Pancreas (tissue), 10 donors: Measurements from ENCODE around the gene FGF12. TPM values are rescaled to one million over a fixed set of nuclear protein-coding genes. Genes with fewer than 3 reads are reported as not detected.

Experiments used
- ATAC-seq, 4 donors: fragments of 200-7000 bp; cut with Tn5 transposase; one replicate each; pipeline versions ENCODE4 v1.8.0 to v1.9.1; 2020; ENCODE audit warnings: mild to moderate bottlenecking in 4 of 4, moderate library complexity in 4 of 4
- DNase-seq, 6 donors: peaks; one replicate each; pipeline ENCODE4 v3.0.0-alpha.2; 2020
- FAIRE-seq: peaks from 2 replicates; lab custom pipeline; 2012; peaks lifted over from hg19 to GRCh38; lab: Jason Lieb, UNC
- H3K27ac ChIP-seq, 4 donors: fragments of 200-600 bp; sonication (generic); 1 replicate in 3 of 4; 2 replicates in 1 of 4; pipeline versions ENCODE4 v1.5.0 to v1.8.0; 2020
- H3K27me3 ChIP-seq, 4 donors: fragments of 200-600 bp; one replicate each; pipeline ENCODE4 v1.8.0; 2021
- H3K36me3 ChIP-seq, 3 donors: fragments of 200-600 bp; sonication (generic) in 1 of 3; one replicate each; pipeline versions ENCODE4 v1.5.0 to v1.8.0; 2020 to 2021
- H3K4me1 ChIP-seq, 3 donors: fragments of 200-600 bp; one replicate each; pipeline ENCODE4 v1.8.0; 2021
- H3K4me3 ChIP-seq, 4 donors: fragments of 200-600 bp; sonication (generic) in 2 of 4; one replicate each; pipeline versions ENCODE4 v1.5.0 to v1.8.0; 2020 to 2021
- H3K9me3 ChIP-seq, 4 donors: fragments of 200-600 bp; one replicate each; pipeline ENCODE4 v1.8.0; 2021
- CTCF ChIP-seq, 4 donors: fragments of 200-600 bp; sonication (generic) in 3 of 4; IDR thresholded peaks; one replicate each; pipeline versions ENCODE4 v1.5.0 to v1.8.0; 2021; ENCODE audit warnings: antibody characterized with exemption in 4 of 4
- WGBS, 2 donors: extraction: QIAGEN DNeasy Blood & Tissue Kit; methylation state at CpG; one replicate each; pipeline ENCODE4 v1.1.7; 2013; 5-methylcytosine and 5-hydroxymethylcytosine counted together
- intact Hi-C, 3 donors: fragments of 100-400 bp; cut with DNase I; formaldehyde crosslinking; loops; one replicate each; pipeline versions ENCODE4 v1.11.1 to v1.14.2; 2022
- polyA plus RNA-seq, 2 donors: library from polyadenylated mRNA; stranded (reverse); fragments of 200-250 nt; gene quantifications; one replicate each; pipeline ENCODE4 v1.2.3, GENCODE V29; 2013
- total RNA-seq, 6 donors: library from RNA; stranded (reverse); fragmentation: NEBNext Ultra II Directional in 4 of 6; extraction: Animal tissue kit (Norgen Biotek cat#: 25700) in 4 of 6; gene quantifications; one replicate each; pipeline versions ENCODE4 v1.2.1 to v1.2.4, GENCODE V29; 2021 to 2023
- donor health status: healthy with polysubstance abuse.
- donor health status: DM: no; HTN: no; CAD: no; lungs with moderate emphysema.
- donor health status: DM: no; HTN: no; CAD: no.
- donor health status: control.
- donor health status: control.
- donor health status: Bipolar disorder and iron deficiency.
- donor health status: DM: yes; HTN: yes; CAD: no.
- donor health status: DM: no; HTN: no; CAD: no.
- donor health status: DM: no; HTN: no; CAD: no.
- donor health status: DM: yes; HTN: yes; CAD: no.

The FGF12 gene
- total and polyA plus RNA-seq, 8 donors = 3.6 to 8.6 (median 6.4) TPM

- no peaks in the 10 kb centered on the region for H3K9me3 ChIP-seq
- H3K27ac ChIP-seq = no peak overlapping the region
- H3K36me3 ChIP-seq = no peaks in the 10 kb centered on the region
- intact Hi-C loops = no loop called here
- no peak for DNase-seq
- no peak for TF ChIP-seq CTCF (IDR thresholded peaks at IDR 0.05)
- no peak overlapping the region for H3K4me3 ChIP-seq
- no peak for ATAC-seq
- no peaks in the 10 kb centered on the region for H3K27me3 ChIP-seq
- H3K4me1 ChIP-seq = no peaks in the 10 kb centered on the region
- FAIRE-seq = no peak
These were observed 10.2 kb upstream of the FGF12 start for GRCh38 chr3:192737506-192737905.

DNA sequence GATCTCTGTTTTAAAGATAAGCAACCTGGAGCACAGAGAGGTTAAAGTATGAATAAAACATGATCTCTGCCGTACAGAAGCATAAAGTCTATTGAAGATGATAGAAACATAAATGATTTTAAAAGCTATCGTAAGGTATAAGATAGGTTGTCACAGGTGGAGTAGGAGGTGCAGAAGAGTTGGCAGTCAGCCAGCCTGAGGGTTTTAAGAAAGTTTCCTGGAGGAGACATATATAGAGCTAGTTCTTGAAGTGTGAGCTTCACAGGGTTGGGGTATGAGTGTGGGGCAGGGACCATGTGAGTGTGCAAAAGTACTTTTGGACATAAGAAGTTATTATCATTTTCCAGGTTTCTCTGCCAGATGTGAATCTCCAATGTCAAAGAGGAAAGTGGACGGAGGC, 3.9 kb upstream of the FGF12 start:
- Histone ChIP-seq H3K27me3 (peaks cover 0 to 25% (median 5%) of the 10 kb centered on the region in 4 donors), H3K9me3 (no peaks in the 10 kb centered on the region), H3K36me3 (no peaks in the 10 kb centered on the region), H3K27ac (no peak overlapping the region), H3K4me1 (peaks cover 0 to 4% (median 0%) of the 10 kb centered on the region in 3 donors), H3K4me3 (no peak overlapping the region)
- DNase-seq = no peak
- intact Hi-C loops = no loop called here
- no peak for TF ChIP-seq CTCF (IDR thresholded peaks at IDR 0.05)
- WGBS, 2 donors = 56 to 58% methylated on average over 3 of the region's 3 CpGs
- no peak for FAIRE-seq
- no peak for ATAC-seq

DNA sequence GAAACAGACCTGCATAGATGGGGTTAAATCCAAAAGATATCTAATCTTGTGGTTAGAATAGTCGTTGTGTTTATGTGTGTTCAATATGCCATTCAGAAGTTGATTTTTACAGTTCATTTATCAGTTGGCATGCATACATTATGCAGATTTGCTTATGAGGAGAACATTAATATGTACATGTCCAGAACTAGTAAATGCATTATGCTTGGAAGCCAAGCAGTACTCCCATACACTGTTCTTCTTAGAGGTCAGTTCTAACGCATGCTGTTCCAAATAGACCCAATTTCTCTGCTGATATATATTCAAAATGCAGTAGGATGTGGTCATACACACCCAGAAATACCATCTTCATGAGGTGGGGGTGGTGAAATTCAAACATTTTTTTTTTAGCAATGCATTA, 956 bp downstream of the FGF12 start:
- FAIRE-seq = no peak
- no peak for ATAC-seq
- Histone ChIP-seq H3K27me3 (peaks cover 0 to 27% (median 5%) of the 10 kb centered on the region in 4 donors), H3K27ac (no peak overlapping the region), H3K4me1 (peaks cover 0 to 4% (median 0%) of the 10 kb centered on the region in 3 donors), H3K36me3 (no peaks in the 10 kb centered on the region), H3K9me3 (no peaks in the 10 kb centered on the region), H3K4me3 (no peak overlapping the region)
- no peak for TF ChIP-seq CTCF (IDR thresholded peaks at IDR 0.05)
- whole genome bisulfite sequencing, 2 donors = 19 to 34% methylated on average over 2 of the region's 2 CpGs
- DNase-seq = no peak
- intact Hi-C loops = no loop called here

DNA sequence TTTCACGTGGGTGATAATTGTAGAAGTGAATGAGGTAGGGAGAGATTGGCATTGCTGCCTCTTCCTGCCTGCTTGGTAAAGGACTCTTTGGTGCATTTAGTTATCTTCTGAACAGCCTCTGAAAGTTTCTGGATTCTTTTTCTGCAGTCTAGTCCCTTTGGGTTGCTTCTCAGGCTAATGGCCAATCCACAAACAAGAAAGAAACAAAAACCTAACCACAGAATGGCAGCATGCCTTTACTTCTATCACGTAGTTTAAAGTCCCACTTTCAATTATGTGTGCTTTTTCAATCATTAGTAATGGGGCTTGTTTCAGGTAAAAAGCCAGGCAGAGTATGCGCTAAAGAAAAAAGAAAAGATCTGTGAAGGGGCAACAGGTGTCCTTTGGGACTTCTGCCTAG, 7.4 kb downstream of the FGF12 start:
- no peak overlapping the region for H3K27ac ChIP-seq
- TF ChIP-seq CTCF (IDR thresholded peaks at IDR 0.05) = no peak
- intact Hi-C loops = no loop called here
- no peaks in the 10 kb centered on the region for H3K9me3 ChIP-seq
- H3K4me3 ChIP-seq = no peak overlapping the region
- no peaks in the 10 kb centered on the region for H3K36me3 ChIP-seq
- WGBS, 2 donors = 48 to 66% methylated on average over 3 of the region's 3 CpGs
- no peaks in the 10 kb centered on the region for H3K27me3 ChIP-seq
- no peak for DNase-seq
- ATAC-seq = no peak
- no peaks in the 10 kb centered on the region for H3K4me1 ChIP-seq
- no peak for FAIRE-seq

GRCh38 chr3:192718156-192718555, 9.2 kb downstream of the FGF12 start:
- no peak overlapping the region for H3K27ac ChIP-seq
- no peaks in the 10 kb centered on the region for H3K4me1 ChIP-seq
- DNase-seq = no peak
- FAIRE-seq = no peak
- H3K27me3 ChIP-seq = no peaks in the 10 kb centered on the region
- H3K36me3 ChIP-seq = no peaks in the 10 kb centered on the region
- H3K9me3 ChIP-seq = no peaks in the 10 kb centered on the region
- no peak for TF ChIP-seq CTCF (IDR thresholded peaks at IDR 0.05)
- no peak overlapping the region for H3K4me3 ChIP-seq
- WGBS, 2 donors = 17 to 30% methylated on average over 3 of the region's 3 CpGs
- no peak for ATAC-seq
- intact Hi-C loops = no loop called here
